ENCODE measurements around the gene TK1. TPM values are rescaled to one million over a fixed set of nuclear protein-coding genes. Genes with fewer than 3 reads are reported as not detected.
A peak's percentile ranks its signal among the peaks of the same experiment; 100 is the strongest.
"Not testable (repeated sequence)": the region's sequence is repeated elsewhere in the genome, so short reads cannot be mapped to it uniquely, and the experiment has no call there.

Gene TK1
- total RNA-seq, 1 experiment from 2014 or later: 76.8 TPM

DNA sequence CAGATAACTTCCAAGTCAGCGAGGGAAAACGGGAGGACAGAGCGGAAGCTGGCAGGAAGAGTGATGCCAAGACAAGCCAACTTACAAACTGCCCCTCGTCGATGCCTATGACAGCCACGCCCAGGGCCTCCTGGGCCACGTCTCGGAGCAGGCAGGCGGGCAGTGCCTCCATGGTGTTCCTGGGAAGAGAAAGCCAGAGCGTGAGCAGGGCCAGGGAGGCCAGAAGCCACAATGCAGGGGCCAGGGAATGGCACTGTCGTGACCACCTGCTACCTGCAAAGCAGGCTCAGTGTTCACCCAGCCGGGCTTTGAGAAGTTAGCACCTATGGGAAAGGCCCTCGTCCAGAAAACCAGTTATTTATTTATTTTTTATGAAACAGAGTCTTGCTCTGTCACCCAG is 4.3 kb downstream of the TK1 start:
- DNase-seq (ENCODE audit: low spot score): no peak
- in situ Hi-C loops (cut with HindIII; ENCODE audit: low sequenced_read_pairs): no loop called here

GRCh38 chr17:78180508-78180907 is 6.3 kb downstream of the TK1 start:
- in situ Hi-C loops (cut with HindIII; ENCODE audit: low sequenced_read_pairs): no loop called here
- DNase-seq (ENCODE audit: low spot score): no peak

GRCh38 chr17:78180083-78180482 is 6.8 kb downstream of the TK1 start:
- in situ Hi-C loops (cut with HindIII; ENCODE audit: low sequenced_read_pairs): no loop called here

GRCh38 chr17:78179372-78179771 is 7.5 kb downstream of the TK1 start:
- in situ Hi-C loops (cut with HindIII; ENCODE audit: low sequenced_read_pairs): no loop called here
- no peak for DNase-seq (ENCODE audit: low spot score)

More at GRCh38 chr17:78180083-78180482, 6.8 kb downstream of the TK1 start:
- DNase-seq (ENCODE audit: low spot score): no peak

GRCh38 chr17:78176548-78177025 is 10.3 kb downstream of the TK1 start:
- no peak for DNase-seq (ENCODE audit: low spot score)
- in situ Hi-C loops (cut with HindIII; ENCODE audit: low sequenced_read_pairs): no loop called here

- no peak for DNase-seq (ENCODE audit: low spot score)
- in situ Hi-C loops (cut with HindIII; ENCODE audit: low sequenced_read_pairs): no loop called here
Measured at GRCh38 chr17:78175643-78175981, 11.2 kb downstream of the TK1 start.

DNA sequence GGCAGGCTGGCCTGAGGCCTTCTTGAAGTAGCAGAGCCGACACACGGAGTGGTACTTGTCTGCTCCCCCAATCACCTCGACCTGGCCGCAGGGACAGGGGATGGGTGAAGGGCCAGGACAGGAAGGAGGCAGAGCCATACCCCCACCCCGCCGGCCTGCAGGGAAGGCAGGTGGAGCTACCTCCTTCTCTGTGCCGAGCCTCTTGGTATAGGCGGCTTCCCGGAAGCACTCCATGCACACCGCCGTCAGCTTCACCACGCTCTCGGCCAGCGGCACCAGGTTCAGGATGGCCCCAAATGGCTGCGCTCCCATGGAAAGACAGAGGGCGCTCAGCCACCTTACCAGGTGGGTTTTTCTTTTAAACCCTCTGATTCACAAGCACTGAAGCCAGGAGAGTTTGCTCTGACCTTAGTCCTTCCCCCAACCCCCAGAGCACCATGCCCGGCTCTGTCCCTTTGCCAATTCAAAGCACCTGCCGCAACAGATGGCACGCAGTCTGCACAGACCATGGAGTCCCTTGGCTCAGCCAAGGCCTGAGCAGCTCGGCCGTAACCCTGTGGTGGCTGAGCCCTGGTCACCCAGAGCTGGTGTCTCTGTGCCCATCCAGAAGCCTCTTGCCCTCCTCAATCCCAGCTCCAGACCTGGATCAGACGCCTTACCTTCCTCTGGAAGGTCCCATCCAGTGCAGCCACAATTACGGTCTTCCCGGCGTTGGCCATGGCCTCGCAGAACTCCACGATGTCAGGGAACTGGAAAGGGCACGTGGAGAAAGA is 11.8 kb downstream of the TK1 start:
- DNase-seq (ENCODE audit: low spot score): peak; percentile 96
- in situ Hi-C loops (cut with HindIII; ENCODE audit: low sequenced_read_pairs): no loop called here

- peak; percentile 96 for DNase-seq (ENCODE audit: low spot score)
- in situ Hi-C loops (cut with HindIII; ENCODE audit: low sequenced_read_pairs): no loop called here
Measured at GRCh38 chr17:78174346-78174869, 12.4 kb downstream of the TK1 start.

- DNase-seq (ENCODE audit: low spot score): no peak
- in situ Hi-C loops (cut with HindIII; ENCODE audit: low sequenced_read_pairs): no loop called here
Measured at GRCh38 chr17:78173097-78173715, 13.6 kb downstream of the TK1 start.

DNA sequence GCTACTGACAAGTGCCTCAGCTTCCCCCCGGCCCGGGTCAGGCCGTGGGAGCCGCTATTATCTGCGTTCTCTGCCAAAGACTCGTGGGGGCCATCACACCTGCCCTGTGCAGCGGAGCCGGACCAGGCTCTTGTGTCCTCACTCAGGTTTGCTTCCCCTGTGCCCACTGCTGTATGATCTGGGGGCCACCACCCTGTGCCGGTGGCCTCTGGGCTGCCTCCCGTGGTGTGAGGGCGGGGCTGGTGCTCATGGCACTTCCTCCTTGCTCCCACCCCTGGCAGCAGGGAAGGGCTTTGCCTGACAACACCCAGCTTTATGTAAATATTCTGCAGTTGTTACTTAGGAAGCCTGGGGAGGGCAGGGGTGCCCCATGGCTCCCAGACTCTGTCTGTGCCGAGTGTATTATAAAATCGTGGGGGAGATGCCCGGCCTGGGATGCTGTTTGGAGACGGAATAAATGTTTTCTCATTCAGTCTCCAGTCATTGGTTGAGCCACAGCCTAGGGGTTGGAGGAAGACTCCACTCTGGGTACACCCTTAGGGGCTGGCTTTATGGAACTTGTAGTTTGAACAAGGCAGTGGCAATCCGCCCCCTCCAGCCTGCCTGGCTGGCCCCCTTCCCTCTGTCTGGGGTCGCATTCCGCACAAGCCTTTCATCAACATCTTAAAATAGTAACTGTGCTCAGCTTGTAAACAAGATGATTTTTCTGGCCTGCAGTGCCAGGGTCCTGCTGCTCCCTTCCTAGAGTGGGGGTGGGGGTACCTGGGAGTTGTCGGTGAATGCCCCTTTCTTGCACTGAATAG is 14.4 kb downstream of the TK1 start:
- DNase-seq (ENCODE audit: low spot score): no peak
- in situ Hi-C loops (cut with HindIII; ENCODE audit: low sequenced_read_pairs): no loop called here

DNA sequence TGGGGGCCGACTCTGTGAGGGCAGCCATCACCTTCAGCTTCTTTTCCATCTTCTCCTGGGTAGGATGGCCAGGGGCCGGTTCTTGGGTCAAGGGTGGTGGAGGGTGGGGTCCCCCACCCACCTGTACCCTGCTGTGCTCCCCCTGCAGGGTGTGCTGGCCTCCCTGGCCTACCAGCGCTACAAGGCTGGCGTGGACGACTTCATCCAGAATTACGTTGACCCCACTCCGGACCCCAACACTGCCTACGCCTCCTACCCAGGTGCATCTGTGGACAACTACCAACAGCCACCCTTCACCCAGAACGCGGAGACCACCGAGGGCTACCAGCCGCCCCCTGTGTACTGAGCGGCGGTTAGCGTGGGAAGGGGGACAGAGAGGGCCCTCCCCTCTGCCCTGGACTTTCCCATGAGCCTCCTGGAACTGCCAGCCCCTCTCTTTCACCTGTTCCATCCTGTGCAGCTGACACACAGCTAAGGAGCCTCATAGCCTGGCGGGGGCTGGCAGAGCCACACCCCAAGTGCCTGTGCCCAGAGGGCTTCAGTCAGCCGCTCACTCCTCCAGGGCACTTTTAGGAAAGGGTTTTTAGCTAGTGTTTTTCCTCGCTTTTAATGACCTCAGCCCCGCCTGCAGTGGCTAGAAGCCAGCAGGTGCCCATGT is 15.1 kb downstream of the TK1 start:
- DNase-seq (ENCODE audit: low spot score); in situ Hi-C loops (cut with HindIII; ENCODE audit: low sequenced_read_pairs): not testable (repeated sequence)

DNA sequence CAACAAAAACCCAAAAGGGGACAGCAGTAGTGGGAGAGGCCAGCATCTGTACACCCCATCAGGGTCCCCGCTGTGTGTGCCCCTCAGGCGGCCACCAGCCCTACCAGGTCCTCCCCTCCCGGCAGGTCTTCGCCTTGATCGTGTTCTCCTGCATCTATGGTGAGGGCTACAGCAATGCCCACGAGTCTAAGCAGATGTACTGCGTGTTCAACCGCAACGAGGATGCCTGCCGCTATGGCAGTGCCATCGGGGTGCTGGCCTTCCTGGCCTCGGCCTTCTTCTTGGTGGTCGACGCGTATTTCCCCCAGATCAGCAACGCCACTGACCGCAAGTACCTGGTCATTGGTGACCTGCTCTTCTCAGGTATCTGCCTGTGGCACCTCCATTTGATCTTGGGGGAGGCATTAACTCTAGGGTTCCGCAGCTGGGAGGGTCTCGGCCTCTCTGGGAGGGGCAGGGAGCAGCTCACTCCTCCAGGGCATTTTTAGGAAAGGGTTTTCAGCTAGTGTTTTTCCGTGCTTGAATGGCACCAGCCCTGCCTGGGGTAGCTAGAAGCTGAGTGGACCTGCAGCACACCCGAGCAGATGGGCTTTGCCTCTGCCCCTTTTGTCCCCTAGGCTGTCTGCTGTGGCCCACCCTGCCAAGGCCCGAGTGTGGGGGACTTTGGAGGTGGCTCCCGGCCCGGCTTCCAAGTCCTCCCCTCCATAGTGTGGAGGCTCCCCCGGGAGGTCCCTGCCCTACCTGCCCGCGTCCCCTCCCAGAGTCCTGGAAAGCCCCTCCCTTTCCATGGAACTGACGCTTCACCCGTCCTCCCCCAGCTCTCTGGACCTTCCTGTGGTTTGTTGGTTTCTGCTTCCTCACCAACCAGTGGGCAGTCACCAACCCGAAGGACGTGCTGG is 15.9 kb downstream of the TK1 start:
- no peak for DNase-seq (ENCODE audit: low spot score)

DNA sequence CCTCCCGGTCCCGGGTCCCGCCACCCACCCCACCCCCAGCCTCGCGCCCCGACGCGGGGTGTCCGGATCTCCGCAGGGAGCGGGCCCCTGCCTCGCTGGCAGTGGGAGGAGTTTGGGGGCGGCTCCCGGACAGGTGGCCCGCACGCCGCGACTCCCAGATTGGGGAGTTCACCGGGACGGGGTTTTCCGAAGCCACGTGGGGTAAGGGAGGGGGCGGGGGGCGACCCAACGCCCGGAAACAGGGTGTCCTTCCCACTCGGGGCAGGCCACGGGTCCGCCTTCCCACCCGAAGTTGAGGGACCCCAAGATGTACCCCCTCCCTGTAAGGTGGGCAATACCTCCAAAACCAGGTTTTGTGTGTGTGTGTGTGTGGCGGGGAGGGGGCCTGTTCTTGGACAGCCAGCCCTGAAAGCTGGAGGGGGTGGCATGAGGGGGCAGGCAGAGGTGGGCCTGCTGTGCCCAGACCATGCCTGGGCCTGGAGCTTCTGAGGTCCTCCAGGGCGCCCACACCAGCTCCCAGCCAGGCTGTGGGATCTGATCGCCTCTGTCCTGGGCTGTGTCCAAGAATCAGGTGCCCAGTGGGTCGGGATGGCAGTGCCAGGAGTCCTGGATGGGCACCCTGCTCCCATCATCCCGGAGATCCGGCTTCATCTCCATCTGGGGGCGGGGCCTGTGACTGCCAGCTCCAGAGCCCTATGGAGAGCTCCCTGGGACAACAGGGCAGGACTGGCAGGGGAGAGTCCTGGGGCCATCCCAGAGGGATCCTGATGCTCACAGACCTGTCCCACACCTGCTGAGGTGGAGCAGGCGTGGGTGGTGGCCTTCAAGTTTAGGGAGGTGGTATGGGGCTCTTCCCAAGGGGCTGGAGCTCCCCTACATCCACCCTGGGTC is 17.7 kb downstream of the TK1 start:
- in situ Hi-C loops (cut with HindIII; ENCODE audit: low sequenced_read_pairs): no loop called here
- peak; percentile 66 for DNase-seq (ENCODE audit: low spot score)

More for the DNA sequence above, 15.9 kb downstream of the TK1 start:
- in situ Hi-C loops (cut with HindIII; ENCODE audit: low sequenced_read_pairs): no loop called here

- peak; percentile 76 for DNase-seq (ENCODE audit: low spot score)
- in situ Hi-C loops (cut with HindIII; ENCODE audit: low sequenced_read_pairs): no loop called here
Measured at GRCh38 chr17:78168242-78168902, 18.5 kb downstream of the TK1 start, which contains the start of gene SYNGR2. SYNGR2 (plus strand) TSS chr17:78168581; CDS start chr17:78168617, 36 bp downstream.

GRCh38 chr17:78166416-78166815 is 20.4 kb downstream of the TK1 start:
- no peak for DNase-seq (ENCODE audit: low spot score)
- in situ Hi-C loops (cut with HindIII; ENCODE audit: low sequenced_read_pairs): no loop called here

GRCh38 chr17:78164748-78165607 is 21.9 kb downstream of the TK1 start:
- in situ Hi-C loops (cut with HindIII; ENCODE audit: low sequenced_read_pairs): no loop called here
- DNase-seq (ENCODE audit: low spot score): no peak

Measured in G401 (cell line).